Gastroesophageal sphincter (tissue), 4 donors: Measurements from ENCODE around the gene GRIK3. TPM values are rescaled to one million over a fixed set of nuclear protein-coding genes. Genes with fewer than 3 reads are reported as not detected.

Source experiments
- ATAC-seq: fragments of 150-250 bp; one replicate; pipeline ENCODE4 v1.9.1; 2016; ENCODE audit warnings: mild to moderate bottlenecking, moderate library complexity
- H3K27ac ChIP-seq, 4 donors: fragments of 200-600 bp; sonication (generic) in 3 of 4; 1 replicate in 3 of 4; 2 replicates in 1 of 4; pipeline ENCODE4 v1.5.1; 2016 to 2019
- H3K27me3 ChIP-seq: fragments of 200-600 bp; sonication (generic); one replicate; pipeline ENCODE4 v1.5.1; 2019
- H3K36me3 ChIP-seq, 2 donors: fragments of 200-600 bp; sonication (generic); one replicate each; pipeline ENCODE4 v1.5.1; 2019; ENCODE audit warnings: control low read depth in 1 of 2
- H3K4me1 ChIP-seq, 3 donors: fragments of 200-600 bp; sonication (generic); 1 replicate in 2 of 3; 2 replicates in 1 of 3; pipeline ENCODE4 v1.5.1; 2016 to 2019; ENCODE audit warnings: control low read depth in 2 of 3
- H3K4me3 ChIP-seq, 2 donors: fragments of 200-600 bp; sonication (generic); one replicate each; pipeline ENCODE4 v1.5.1; 2019; ENCODE audit warnings: mild to moderate bottlenecking in 1 of 2, moderate library complexity in 1 of 2
- H3K9me3 ChIP-seq, 3 donors: fragments of 200-600 bp; sonication (generic); one replicate each; pipeline ENCODE4 v1.5.1; 2017 to 2019; ENCODE audit warnings: control low read depth in 2 of 3
- CTCF ChIP-seq, 4 experiments: fragments of 200-600 bp in 2 of 4; fragments of 450-650 bp in 2 of 4; sonication (generic) in 1 of 4; IDR thresholded peaks; one replicate each; pipeline ENCODE4 v1.5.1; 2017 to 2019; ENCODE audit warnings: antibody characterized with exemption in 4 of 4, mild to moderate bottlenecking in 2 of 4, moderate library complexity in 2 of 4
- EP300 ChIP-seq: sonication (generic); formaldehyde crosslinking; IDR thresholded peaks from one replicate; pipeline ENCODE4 v1.6.1; 2017; ENCODE audit warnings: antibody characterized with exemption, mild to moderate bottlenecking
- POLR2A ChIP-seq, 2 donors: fragments of 450-650 bp; IDR thresholded peaks; one replicate each; pipeline ENCODE4 v1.6.1; 2017; ENCODE audit warnings: antibody characterized with exemption in 2 of 2, mild to moderate bottlenecking in 2 of 2, moderate library complexity in 1 of 2
- POLR2AphosphoS5 ChIP-seq: sonication (generic); formaldehyde crosslinking; IDR thresholded peaks from one replicate; pipeline ENCODE4 v1.6.1; 2017; ENCODE audit warnings: antibody characterized with exemption
- WGBS, 2 donors: methylation state at CpG; one replicate each; pipeline ENCODE4 v1.1.5; 2018; ENCODE audit warnings: low coverage in 1 of 2; 5-methylcytosine and 5-hydroxymethylcytosine counted together
- total RNA-seq, 4 donors: library from RNA; depleted of rRNA; stranded (reverse); fragments of >200 nt; gene quantifications; one replicate each; pipeline ENCODE4 v1.1.0, GENCODE V29; 2016

Gene GRIK3
- total RNA-seq, 4 donors from 2014 or later: 3.1 to 7.8 (median 5.0) TPM

GRCh38 chr1:37058424-37058988, 24.2 kb upstream of the GRIK3 start:
- Histone ChIP-seq H3K4me3 (no peak overlapping the region), H3K9me3 (no peaks in the 10 kb centered on the region), H3K27me3 (peaks cover 42% of the 10 kb centered on the region), H3K4me1 (no peaks in the 10 kb centered on the region), H3K36me3 (no peaks in the 10 kb centered on the region), H3K27ac (no peak overlapping the region)
- WGBS, 2 donors: 62 to 70% methylated on average over 4 to 5 of the region's 5 CpGs
- TF ChIP-seq POLR2AphosphoS5 (no peak), POLR2A (IDR thresholded peaks at IDR 0.05) (no peak), EP300 (no peak), CTCF (IDR thresholded peaks at IDR 0.05) (no peak)
- no peak for ATAC-seq

- Histone ChIP-seq H3K27ac (no peak overlapping the region), H3K36me3 (no peaks in the 10 kb centered on the region), H3K27me3 (peaks cover 33% of the 10 kb centered on the region), H3K9me3 (no peaks in the 10 kb centered on the region), H3K4me3 (no peak overlapping the region), H3K4me1 (no peaks in the 10 kb centered on the region)
- ATAC-seq: no peak
- TF ChIP-seq CTCF (IDR thresholded peaks at IDR 0.05) (no peak), POLR2A (IDR thresholded peaks at IDR 0.05) (no peak), EP300 (no peak), POLR2AphosphoS5 (no peak)
- 6% methylated on average over 2 of the region's 6 CpGs; no CpG with 5 or more reads in 1 of the 2 donors for WGBS, 2 donors
Observed at GRCh38 chr1:37056325-37056724, 22.0 kb upstream of the GRIK3 start.

DNA sequence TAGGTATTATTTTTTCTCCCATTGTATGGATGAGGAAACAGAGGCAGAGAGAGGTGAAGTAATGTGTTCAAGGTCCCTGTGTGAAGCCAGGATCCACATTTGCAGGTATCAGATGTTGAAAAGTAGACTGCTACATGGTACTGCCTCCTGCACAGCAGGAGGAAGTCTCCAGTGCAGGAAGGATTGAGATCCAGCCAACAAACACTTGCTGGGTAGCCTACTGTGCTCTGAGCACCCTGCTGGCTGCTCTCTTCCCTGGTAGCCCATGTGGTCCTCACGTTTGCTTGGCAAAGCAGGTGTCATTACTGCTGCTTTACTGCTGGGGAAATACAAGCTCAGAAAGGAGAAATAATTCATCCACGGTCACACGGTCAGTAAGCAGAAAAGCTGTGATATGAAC, 21.3 kb upstream of the GRIK3 start:
- Histone ChIP-seq H3K27me3 (peaks cover 30% of the 10 kb centered on the region), H3K36me3 (no peaks in the 10 kb centered on the region), H3K4me3 (no peak overlapping the region), H3K4me1 (no peaks in the 10 kb centered on the region), H3K27ac (no peak overlapping the region), H3K9me3 (no peaks in the 10 kb centered on the region)
- TF ChIP-seq CTCF (IDR thresholded peaks at IDR 0.05) (no peak), POLR2AphosphoS5 (no peak), EP300 (no peak), POLR2A (IDR thresholded peaks at IDR 0.05) (no peak)
- 50 to 80% methylated on average over 1 to 3 of the region's 3 CpGs for WGBS, 2 donors
- no peak for ATAC-seq

GRCh38 chr1:37053173-37053572, 18.9 kb upstream of the GRIK3 start:
- no peak for ATAC-seq
- Histone ChIP-seq H3K4me1 (no peaks in the 10 kb centered on the region), H3K27ac (no peak overlapping the region), H3K27me3 (peaks cover 26% of the 10 kb centered on the region), H3K9me3 (no peaks in the 10 kb centered on the region), H3K36me3 (no peaks in the 10 kb centered on the region), H3K4me3 (no peak overlapping the region)
- TF ChIP-seq EP300: no peak
- TF ChIP-seq POLR2AphosphoS5: no peak
- no peak for TF ChIP-seq CTCF (IDR thresholded peaks at IDR 0.05)
- no peak for TF ChIP-seq POLR2A (IDR thresholded peaks at IDR 0.05)
- WGBS, 2 donors: 54 to 81% methylated on average over 5 of the region's 5 CpGs

DNA sequence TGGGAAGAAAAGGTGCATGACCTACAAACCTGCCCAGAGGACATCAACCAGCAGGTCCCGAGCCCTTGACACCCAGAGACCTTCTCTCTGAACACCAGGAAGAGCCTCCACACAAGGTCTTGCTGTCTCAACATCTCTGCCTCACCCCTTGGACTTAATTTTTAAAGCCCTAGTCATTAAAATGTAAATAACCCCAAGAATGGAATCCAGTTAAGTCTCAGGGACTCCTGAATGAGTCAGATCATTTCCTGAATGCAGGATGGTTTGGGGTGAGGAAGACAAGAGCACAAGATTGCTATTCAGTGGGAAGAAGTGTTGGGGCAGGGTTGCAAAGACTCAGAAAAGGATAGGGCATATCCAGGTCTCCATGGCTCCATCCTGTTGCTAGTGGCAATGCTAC, 17.8 kb upstream of the GRIK3 start:
- H3K4me1 ChIP-seq: no peaks in the 10 kb centered on the region
- no peaks in the 10 kb centered on the region for H3K9me3 ChIP-seq
- H3K27ac ChIP-seq: no peak overlapping the region
- no peaks in the 10 kb centered on the region for H3K36me3 ChIP-seq
- H3K4me3 ChIP-seq: no peak overlapping the region
- H3K27me3 ChIP-seq: peaks cover 35% of the 10 kb centered on the region
- TF ChIP-seq POLR2A (IDR thresholded peaks at IDR 0.05) (no peak), CTCF (IDR thresholded peaks at IDR 0.05) (no peak), POLR2AphosphoS5 (no peak), EP300 (no peak)
- no peak for ATAC-seq
- WGBS, 2 donors: no CpG with 5 or more reads among the region's 1 CpG
